Measurements from ENCODE around the gene CBARP.

DNA sequence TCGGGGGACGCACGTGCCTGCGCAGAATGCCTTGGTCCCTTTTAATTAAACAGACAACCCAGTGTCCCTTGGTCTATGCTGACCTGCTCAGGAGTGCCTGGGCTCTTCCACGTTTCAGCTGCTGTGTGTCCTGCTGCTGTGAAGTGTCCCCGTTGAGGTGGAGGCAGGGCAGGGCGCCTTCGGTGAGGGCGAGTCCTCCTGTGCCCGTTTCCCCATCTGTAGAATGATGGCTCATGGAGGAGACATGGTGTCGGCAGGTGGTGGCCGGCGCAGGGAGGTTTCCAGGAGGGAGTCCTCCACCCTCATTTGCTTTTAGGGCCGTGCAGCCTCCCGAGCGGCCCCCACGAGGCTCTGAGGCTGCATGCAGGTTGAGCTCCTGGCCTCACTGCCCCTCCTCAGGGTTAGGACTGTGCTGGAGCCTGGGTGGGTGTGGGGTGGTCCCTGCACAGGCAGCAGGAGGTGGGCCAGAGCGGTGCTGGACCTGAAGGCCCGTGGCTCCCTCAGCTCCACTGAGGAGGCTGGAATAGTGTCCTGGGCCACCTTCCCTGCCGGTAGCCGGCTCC, 23.4 kb downstream of the CBARP start:
- TF ChIP-seq POLR2A (IDR thresholded peaks at IDR 0.05; ENCODE audit: borderline replicate concordance, extremely low read depth, insufficient read depth, insufficient read length), result no peak
- TF ChIP-seq, protein P1, sequence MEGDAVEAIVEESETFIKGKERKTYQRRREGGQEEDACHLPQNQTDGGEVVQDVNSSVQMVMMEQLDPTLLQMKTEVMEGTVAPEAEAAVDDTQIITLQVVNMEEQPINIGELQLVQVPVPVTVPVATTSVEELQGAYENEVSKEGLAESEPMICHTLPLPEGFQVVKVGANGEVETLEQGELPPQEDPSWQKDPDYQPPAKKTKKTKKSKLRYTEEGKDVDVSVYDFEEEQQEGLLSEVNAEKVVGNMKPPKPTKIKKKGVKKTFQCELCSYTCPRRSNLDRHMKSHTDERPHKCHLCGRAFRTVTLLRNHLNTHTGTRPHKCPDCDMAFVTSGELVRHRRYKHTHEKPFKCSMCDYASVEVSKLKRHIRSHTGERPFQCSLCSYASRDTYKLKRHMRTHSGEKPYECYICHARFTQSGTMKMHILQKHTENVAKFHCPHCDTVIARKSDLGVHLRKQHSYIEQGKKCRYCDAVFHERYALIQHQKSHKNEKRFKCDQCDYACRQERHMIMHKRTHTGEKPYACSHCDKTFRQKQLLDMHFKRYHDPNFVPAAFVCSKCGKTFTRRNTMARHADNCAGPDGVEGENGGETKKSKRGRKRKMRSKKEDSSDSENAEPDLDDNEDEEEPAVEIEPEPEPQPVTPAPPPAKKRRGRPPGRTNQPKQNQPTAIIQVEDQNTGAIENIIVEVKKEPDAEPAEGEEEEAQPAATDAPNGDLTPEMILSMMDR (IDR thresholded peaks at IDR 0.05 in 2 of 3, conservative IDR thresholded peaks at IDR 0.05 in 1 of 3; ENCODE audit: borderline replicate concordance in 1 of 3, insufficient read depth in 1 of 3, low read depth in 2 of 3, low read length in 2 of 3), result no peak
